NCI-H460 (cell line): ENCODE measurements around the gene SLC26A8. TPM values are rescaled to one million over a fixed set of nuclear protein-coding genes. Genes with fewer than 3 reads are reported as not detected.

ENCODE experiments used
- DNase-seq: peaks from one replicate; pipeline ENCODE4 v3.0.0-alpha.2; 2016; ENCODE audit warnings: low read depth; ENCODE audit errors: extremely low read depth
- polyA plus RNA-seq: library from polyadenylated mRNA; depleted of rRNA; stranded (reverse); fragments of >200 nt; gene quantifications from 2 replicates; pipeline ENCODE4 v1.2.3, GENCODE V29; 2014; cell fraction: nucleus; rRNA removed
- total RNA-seq: library from RNA; depleted of rRNA; stranded (reverse); fragments of >200 nt; shearing (Covaris generic); gene quantifications from 2 replicates; pipeline ENCODE4 v1.2.3, GENCODE V29; 2014; rRNA removed

Gene SLC26A8
- not detected in 2 replicates for total RNA-seq
- 0.22 TPM in 1 of 2 replicates, not detected in the other for polyA plus RNA-seq

- DNase-seq: no peak
Observed at GRCh38 chr6:36023996-36024795, at the start of gene SLC26A8. Gene SLC26A8, minus strand, starts transcription at chr6:36024641. Its CDS starts 4,934 bp downstream, at chr6:36019707.

GRCh38 chr6:36073587-36073986 is 49.1 kb upstream of the SLC26A8 start:
- DNase-seq: no peak

- DNase-seq: no peak
Observed at GRCh38 chr6:36072681-36073080, 48.2 kb upstream of the SLC26A8 start.

DNA sequence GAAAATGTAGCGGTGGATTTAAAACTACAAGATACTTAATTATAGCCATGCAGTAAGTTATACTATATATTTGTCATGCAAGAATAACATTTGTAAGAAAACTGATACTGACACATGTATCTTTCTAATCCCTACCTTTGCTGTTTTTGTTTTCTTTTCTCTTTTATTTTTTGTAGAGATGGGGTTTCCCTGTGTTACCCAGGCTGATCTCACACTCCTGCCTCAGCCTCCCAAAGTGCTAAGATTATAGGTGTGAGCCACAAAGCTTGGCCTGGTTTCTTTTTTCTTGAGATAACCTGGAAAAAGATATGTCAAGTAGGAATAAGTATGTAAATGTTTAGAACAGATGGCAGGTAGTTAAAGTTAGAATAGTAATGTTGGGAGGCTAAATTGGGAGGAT is 47.3 kb upstream of the SLC26A8 start:
- DNase-seq: no peak

GRCh38 chr6:36071281-36071680 is 46.8 kb upstream of the SLC26A8 start:
- no peak for DNase-seq

DNA sequence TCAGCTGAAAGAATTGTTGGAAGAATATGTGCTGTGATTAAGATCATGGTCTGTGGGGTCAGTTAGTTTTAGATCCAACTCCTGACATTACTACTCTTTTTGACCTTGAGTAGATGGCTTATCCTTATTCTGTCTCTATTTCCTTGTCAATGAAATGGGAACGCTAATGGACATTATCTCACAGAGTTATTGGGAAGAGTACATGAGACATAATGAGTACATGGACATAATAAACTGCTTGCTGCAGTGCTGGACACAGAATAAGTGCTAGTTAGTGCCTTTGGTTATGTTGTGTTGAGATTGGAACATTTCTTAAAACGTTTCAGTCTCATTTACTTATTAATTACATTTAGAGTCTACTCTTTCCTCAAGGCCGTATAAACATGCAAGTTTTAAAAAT is 45.8 kb upstream of the SLC26A8 start:
- no peak for DNase-seq

DNA sequence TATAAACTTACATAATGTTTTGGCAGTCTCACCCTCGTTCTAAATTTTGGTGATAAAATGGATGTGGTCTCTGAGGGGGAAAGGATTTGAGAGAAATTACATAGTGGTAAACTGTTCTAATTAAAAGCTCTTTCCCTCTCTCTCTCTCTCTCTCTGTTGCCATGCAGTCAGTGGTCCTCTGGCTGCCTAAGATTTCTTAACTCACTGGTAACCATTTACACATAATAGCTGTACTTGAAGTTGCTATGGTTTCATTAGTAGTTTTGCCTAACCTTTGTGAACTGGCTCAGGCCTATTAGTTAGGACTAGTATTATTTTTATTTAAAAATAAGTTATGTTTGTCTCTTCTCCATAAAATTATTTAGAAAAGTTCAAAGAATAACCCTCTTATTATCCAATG is 45.1 kb upstream of the SLC26A8 start:
- DNase-seq: no peak

DNA sequence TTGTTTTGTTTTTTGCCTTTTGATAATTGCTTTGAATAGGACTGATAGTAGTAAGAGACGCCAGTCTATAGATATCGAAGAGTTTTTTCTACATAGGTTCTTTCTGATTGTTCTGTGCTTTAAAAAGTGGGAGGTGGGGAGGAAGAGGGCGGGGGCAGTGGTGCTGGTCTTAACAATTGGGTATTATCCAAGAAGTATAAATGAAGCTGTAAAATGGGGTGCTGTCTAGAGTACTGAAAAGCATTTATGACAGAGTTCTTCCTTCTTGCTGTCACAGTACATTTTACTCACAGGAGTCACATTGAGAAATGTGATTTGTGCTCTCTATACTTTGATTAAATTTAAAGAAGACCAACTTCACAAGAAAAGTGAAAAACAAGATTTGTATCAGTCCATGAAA is 44.1 kb upstream of the SLC26A8 start:
- DNase-seq: no peak

DNA sequence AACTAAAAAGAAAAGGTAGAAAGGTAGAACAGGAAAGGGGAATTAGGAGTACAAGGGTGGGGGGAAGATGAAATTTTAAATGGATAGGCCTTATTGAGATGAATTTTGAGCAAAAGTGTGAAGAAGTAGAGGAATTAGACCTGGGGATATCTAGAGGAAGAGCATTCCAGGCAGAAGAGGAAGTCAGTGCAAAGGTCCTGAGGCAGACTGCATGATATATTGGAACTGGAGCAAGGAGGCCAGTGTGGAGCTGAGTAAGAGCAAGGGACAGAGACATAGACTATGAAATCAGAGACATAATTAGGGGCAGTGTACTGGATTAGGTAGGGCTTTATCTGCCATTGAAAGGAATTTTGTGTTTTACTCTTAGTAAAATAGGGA is 43.6 kb upstream of the SLC26A8 start:
- no peak for DNase-seq

GRCh38 chr6:36067374-36068011 is 43.1 kb upstream of the SLC26A8 start:
- no peak for DNase-seq

- no peak for DNase-seq
Observed at GRCh38 chr6:36066817-36067216, 42.4 kb upstream of the SLC26A8 start.

DNA sequence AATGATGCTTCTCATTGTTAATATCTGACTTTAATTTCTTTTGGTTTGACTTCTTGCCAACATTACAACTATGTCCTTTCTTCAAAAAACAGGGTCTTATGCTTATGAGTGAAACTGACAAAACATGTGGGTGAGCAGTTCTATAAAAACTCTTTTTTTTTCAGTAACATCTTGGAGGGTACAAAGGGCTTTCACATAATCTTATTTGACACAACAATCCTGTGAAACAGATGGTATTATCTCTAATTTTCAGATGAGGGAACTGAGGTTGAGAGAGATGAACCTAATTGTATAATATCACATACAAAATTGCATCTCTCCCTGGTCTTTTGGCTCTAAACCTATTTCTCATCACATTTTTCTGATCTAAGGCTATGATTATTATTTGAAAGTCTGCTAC is 41.5 kb upstream of the SLC26A8 start:
- no peak for DNase-seq

GRCh38 chr6:36064770-36065396 is 40.4 kb upstream of the SLC26A8 start:
- DNase-seq: no peak

GRCh38 chr6:36063318-36064060 is 39.0 kb upstream of the SLC26A8 start:
- DNase-seq: no peak

DNA sequence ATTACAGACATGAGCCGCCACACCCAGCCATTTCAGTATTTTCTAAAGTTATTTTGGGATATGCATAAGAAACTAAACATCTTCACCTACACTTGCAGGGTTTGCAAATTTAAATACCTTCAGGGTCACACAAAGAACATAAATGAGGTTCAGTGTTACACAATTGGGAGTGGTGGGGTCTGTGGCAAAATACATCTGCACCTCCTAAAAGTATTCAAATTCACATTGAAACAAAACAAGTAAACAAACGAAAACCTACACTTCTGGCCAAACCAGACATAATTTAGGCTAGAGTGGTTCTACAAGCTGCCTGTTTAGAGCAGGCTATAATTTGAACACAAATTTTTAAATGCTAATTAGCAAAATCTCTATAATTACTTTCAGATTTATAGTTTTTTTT is 37.8 kb upstream of the SLC26A8 start:
- DNase-seq: no peak

DNA sequence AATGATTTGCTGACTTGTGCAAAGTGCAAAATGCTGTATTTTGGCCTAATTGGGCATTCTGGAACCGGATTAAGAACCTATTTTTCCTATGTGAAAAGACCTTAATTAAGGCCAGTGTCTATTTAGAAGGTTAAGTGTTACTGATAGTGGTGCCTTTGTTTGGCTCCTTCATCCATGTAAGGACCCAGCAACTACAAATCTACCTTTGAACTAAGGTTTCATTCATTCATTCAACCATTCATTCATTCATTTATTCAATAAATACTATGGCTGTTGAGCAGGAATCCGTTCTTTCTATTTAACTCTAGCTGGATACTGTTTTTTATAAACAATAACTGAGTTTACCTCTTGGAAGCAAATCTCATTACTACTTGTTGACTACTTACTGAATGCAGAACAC is 36.8 kb upstream of the SLC26A8 start:
- DNase-seq: no peak

- DNase-seq: no peak
Observed at GRCh38 chr6:36056178-36056577, 31.7 kb upstream of the SLC26A8 start.

DNA sequence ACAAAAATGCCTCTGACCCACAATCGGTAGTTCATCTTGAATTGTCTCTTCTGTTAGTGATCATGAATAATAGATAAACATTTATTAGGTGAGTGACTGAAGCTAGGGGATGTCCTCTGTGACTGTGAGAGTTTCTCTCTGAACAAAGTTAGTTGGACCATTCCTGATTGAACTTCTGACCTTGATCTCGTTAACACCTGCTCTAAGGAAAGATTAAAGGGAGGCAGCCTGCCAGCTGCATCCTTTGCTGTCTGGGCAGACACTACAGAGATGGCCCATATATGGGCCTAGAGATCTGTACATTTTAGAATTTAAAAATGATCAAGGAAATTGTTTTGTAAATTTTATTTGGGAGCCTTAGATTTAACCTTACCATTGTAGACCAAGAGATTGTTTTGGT is 30.5 kb upstream of the SLC26A8 start:
- no peak for DNase-seq

DNA sequence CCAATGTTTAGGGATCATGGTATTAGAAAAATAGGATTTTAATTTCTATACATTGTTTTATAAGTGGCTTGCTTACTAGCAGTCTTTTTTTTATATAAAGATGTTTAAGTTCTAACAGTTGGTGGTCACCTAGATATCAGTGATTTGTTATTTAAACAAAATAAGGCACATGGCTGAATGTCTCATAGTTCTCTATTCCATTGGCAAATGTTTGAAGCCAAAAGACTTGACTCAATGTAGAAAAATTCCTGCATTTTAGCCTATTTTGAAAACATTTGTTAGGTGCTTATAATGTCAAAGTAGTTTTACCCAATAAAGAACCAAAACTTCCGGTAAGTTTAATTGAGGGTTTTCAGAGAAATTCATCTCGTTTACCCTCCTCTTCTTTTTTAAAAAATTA is 30.0 kb upstream of the SLC26A8 start:
- DNase-seq: no peak

DNA sequence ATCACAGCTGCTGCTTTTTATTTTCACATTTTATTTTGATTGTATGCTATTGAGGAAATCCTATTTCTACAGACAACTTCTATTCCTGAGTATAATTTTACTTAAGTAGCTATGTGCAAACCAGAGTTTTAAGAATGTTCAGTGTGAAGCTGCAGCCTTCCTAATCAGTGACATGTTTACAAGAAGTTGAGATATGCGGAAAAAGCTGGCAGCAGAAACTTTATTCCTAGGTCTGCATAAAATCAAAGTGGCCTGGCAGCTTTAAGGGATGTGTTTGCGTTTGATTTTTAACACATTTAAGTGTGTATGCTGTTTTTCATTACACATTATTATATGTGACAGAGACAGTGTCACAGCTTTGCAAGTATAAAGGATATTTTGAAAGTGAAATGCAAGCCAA is 29.4 kb upstream of the SLC26A8 start:
- no peak for DNase-seq

- no peak for DNase-seq
Observed at GRCh38 chr6:36052097-36052496, 27.7 kb upstream of the SLC26A8 start.
